HepG2 (cell line): Measurements from ENCODE around the gene NDRG3.

ENCODE experiments used
- ERF ChIP-seq: IDR thresholded peaks from 2 replicates; pipeline ENCODE4 v1.6.1; 2018; ENCODE audit warnings: missing biosample characterization, missing genetic modification reagents
- GABPB1 ChIP-seq: IDR thresholded peaks from 2 replicates; pipeline ENCODE4 v1.6.1; 2016; ENCODE audit warnings: mild to moderate bottlenecking, missing genetic modification reagents, moderate library complexity, missing compliant biosample characterization
- MAFK ChIP-seq, 2 experiments: IDR thresholded peaks in 1 of 2; conservative IDR thresholded peaks in 1 of 2; 2 replicates each; pipeline ENCODE4 v1.6.1; 2011; ENCODE audit warnings: improper control_type of control experiment in 2 of 2, low read length in 2 of 2
- POLR2AphosphoS5 ChIP-seq: IDR thresholded peaks from 2 replicates; pipeline ENCODE4 v1.6.1; 2012; ENCODE audit warnings: low read depth, low read length
- SRF ChIP-seq: IDR thresholded peaks from 2 replicates; pipeline ENCODE4 v1.6.1; 2011; ENCODE audit warnings: mild to moderate bottlenecking, low read depth, low read length, moderate library complexity
- ZNF136 ChIP-seq: sonication (generic); formaldehyde crosslinking; IDR thresholded peaks from 2 replicates; pipeline ENCODE4 v1.8.1; 2022; ENCODE audit warnings: low read depth, mild to moderate bottlenecking, moderate library complexity, missing genetic modification reagents
- ZNF644 ChIP-seq: IDR thresholded peaks from 2 replicates; pipeline ENCODE4 v1.6.1; 2016; ENCODE audit warnings: low read depth
- TF ChIP-seq, protein P1 (sequence below): sonication (generic); formaldehyde crosslinking; IDR thresholded peaks from 2 replicates; pipeline ENCODE4 v1.5.0; 2020; ENCODE audit warnings: mild to moderate bottlenecking, missing genetic modification reagents, moderate library complexity
- TF ChIP-seq, protein P2 (sequence below): IDR thresholded peaks from 2 replicates; pipeline ENCODE4 v1.6.1; 2012; ENCODE audit warnings: inconsistent platforms

DNA sequence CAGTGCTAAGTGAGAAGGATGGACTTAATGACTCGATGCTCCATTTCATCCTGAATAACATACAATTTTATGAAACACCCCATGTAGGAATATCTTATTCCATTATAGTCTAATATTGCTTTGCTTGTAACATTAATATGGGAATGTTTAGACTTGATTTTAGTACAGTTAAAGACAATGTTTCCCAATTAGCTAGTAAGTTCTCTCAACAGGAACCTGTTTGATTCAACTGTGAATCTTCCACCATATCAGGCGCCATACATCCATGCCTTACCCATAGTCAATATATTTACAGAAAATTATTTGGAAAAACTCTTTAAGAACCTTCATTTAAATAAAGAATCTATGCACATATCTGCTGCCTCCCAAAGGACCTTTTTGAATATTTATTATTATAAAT lies 3.3 kb downstream of the NDRG3 start:
- TF ChIP-seq SRF, result no peak
- TF ChIP-seq MAFK (conservative IDR thresholded peaks at IDR 0.05 in 1 of 2, IDR thresholded peaks at IDR 0.05 in 1 of 2; ENCODE audit: low read length in 2 of 2), result no peak
- TF ChIP-seq ZNF644, result no peak
- TF ChIP-seq, protein P1, sequence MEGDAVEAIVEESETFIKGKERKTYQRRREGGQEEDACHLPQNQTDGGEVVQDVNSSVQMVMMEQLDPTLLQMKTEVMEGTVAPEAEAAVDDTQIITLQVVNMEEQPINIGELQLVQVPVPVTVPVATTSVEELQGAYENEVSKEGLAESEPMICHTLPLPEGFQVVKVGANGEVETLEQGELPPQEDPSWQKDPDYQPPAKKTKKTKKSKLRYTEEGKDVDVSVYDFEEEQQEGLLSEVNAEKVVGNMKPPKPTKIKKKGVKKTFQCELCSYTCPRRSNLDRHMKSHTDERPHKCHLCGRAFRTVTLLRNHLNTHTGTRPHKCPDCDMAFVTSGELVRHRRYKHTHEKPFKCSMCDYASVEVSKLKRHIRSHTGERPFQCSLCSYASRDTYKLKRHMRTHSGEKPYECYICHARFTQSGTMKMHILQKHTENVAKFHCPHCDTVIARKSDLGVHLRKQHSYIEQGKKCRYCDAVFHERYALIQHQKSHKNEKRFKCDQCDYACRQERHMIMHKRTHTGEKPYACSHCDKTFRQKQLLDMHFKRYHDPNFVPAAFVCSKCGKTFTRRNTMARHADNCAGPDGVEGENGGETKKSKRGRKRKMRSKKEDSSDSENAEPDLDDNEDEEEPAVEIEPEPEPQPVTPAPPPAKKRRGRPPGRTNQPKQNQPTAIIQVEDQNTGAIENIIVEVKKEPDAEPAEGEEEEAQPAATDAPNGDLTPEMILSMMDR, result no peak
- TF ChIP-seq GABPB1, result no peak
- TF ChIP-seq, protein P2, sequence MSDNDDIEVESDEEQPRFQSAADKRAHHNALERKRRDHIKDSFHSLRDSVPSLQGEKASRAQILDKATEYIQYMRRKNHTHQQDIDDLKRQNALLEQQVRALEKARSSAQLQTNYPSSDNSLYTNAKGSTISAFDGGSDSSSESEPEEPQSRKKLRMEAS, result no peak
- TF ChIP-seq ERF, result no peak
- TF ChIP-seq POLR2AphosphoS5, result no peak
- no peak for TF ChIP-seq ZNF136 (CRISPR knock-in tag)
